ENCODE measurements around the gene PRUNE2.

GRCh38 chr9:76761448-76761847 is 144.5 kb downstream of the PRUNE2 start:
- TF ChIP-seq CTCF (IDR thresholded peaks at IDR 0.05) (peak in 1 of 3 donors; percentile 11), POLR2A (IDR thresholded peaks at IDR 0.05) (no peak)

Data from breast epithelium (tissue), 3 donors.